Left lung (tissue), 10 donors: ENCODE measurements around the gene TCTA. TPM values are rescaled to one million over a fixed set of nuclear protein-coding genes. Genes with fewer than 3 reads are reported as not detected.

Source experiments
- ATAC-seq: fragments of 200-7000 bp; cut with Tn5 transposase; one replicate; pipeline ENCODE4 v1.9.1; 2020; ENCODE audit warnings: moderate library complexity
- DNase-seq, 4 donors: peaks; one replicate each; pipeline ENCODE4 v3.0.0-alpha.2; 2013 to 2020
- H3K27ac ChIP-seq, 2 donors: fragments of 200-600 bp; sonication (generic) in 1 of 2; one replicate each; pipeline versions ENCODE4 v1.5.0 to v1.8.0; 2020 to 2021
- H3K27me3 ChIP-seq, 2 donors: fragments of 200-600 bp; sonication (generic) in 1 of 2; one replicate each; pipeline versions ENCODE4 v1.5.0 to v1.8.0; 2020 to 2021
- H3K36me3 ChIP-seq, 2 donors: fragments of 200-600 bp; sonication (generic) in 1 of 2; one replicate each; pipeline versions ENCODE4 v1.5.0 to v1.8.0; 2020 to 2021
- H3K4me1 ChIP-seq, 2 donors: fragments of 200-600 bp; one replicate each; pipeline ENCODE4 v1.8.0; 2021
- H3K4me3 ChIP-seq, 2 donors: fragments of 200-600 bp; sonication (generic) in 1 of 2; one replicate each; pipeline versions ENCODE4 v1.5.0 to v1.8.0; 2020 to 2021; ENCODE audit warnings: mild to moderate bottlenecking in 1 of 2
- H3K9me3 ChIP-seq, 2 donors: fragments of 200-600 bp; sonication (generic) in 1 of 2; one replicate each; pipeline versions ENCODE4 v1.5.0 to v1.8.0; 2020 to 2021
- intact Hi-C, 2 donors: fragments of 100-400 bp; cut with DNase I; formaldehyde crosslinking; loops; one replicate each; pipeline versions ENCODE4 v1.11.2 to v1.14.2; 2022
- polyA plus RNA-seq, 6 donors: library from polyadenylated mRNA; unstranded; fragments of 120-200 nt; gene quantifications; one replicate each; pipeline ENCODE4 v1.2.1, GENCODE V29; 2013; ENCODE audit not compliant: insufficient read length in 6 of 6
- total RNA-seq, 2 donors: library from RNA; stranded (reverse); fragmentation: NEBNext Ultra II Directional; extraction: Animal tissue kit (Norgen Biotek cat#: 25700); gene quantifications; one replicate each; pipeline ENCODE4 v1.2.1, GENCODE V29; 2021
- TF ChIP-seq, protein P1 (sequence below), 2 donors: fragments of 200-600 bp; sonication (generic) in 1 of 2; IDR thresholded peaks; one replicate each; pipeline versions ENCODE4 v1.5.0 to v1.8.0; 2021; ENCODE audit warnings: antibody characterized with exemption in 2 of 2
- donor health status: DM: no; HTN: yes; CAD: no.
- donor health status: DM: no; HTN: no; CAD: no.

Gene TCTA
- total and polyA plus RNA-seq, 8 donors = 17.7 to 41.5 (median 20.5) TPM

DNA sequence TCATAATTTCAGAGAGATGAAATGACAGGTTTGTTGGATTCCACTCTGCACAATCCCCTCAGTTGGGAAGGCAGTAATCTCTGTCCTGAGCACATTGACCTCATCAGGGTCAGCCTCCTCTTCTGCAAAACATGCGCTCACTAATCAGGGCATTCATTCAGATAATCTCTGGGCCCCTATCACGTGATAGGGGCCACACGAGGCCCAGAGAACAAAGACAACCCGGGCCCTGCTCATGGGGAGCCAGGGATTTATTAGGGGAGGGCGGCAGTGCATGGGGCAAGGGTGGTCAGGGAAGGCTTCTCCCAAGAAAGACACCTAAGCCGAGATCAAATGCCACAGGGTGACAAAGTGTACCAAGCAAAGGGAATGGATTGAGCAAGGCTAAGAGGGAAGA, 1.1 kb downstream of the TCTA start:
- no peak for DNase-seq
- H3K9me3 ChIP-seq = no peaks in the 10 kb centered on the region
- H3K4me3 ChIP-seq = peak overlapping the region in 1 of 2 donors; percentile 63
- peaks cover 38 to 72% of the 10 kb centered on the region in 2 donors for H3K4me1 ChIP-seq
- TF ChIP-seq, protein P1, sequence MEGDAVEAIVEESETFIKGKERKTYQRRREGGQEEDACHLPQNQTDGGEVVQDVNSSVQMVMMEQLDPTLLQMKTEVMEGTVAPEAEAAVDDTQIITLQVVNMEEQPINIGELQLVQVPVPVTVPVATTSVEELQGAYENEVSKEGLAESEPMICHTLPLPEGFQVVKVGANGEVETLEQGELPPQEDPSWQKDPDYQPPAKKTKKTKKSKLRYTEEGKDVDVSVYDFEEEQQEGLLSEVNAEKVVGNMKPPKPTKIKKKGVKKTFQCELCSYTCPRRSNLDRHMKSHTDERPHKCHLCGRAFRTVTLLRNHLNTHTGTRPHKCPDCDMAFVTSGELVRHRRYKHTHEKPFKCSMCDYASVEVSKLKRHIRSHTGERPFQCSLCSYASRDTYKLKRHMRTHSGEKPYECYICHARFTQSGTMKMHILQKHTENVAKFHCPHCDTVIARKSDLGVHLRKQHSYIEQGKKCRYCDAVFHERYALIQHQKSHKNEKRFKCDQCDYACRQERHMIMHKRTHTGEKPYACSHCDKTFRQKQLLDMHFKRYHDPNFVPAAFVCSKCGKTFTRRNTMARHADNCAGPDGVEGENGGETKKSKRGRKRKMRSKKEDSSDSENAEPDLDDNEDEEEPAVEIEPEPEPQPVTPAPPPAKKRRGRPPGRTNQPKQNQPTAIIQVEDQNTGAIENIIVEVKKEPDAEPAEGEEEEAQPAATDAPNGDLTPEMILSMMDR (IDR thresholded peaks at IDR 0.05) = no peak
- H3K36me3 ChIP-seq = peaks cover 0 to 39% of the 10 kb centered on the region in 2 donors
- no peaks in the 10 kb centered on the region for H3K27me3 ChIP-seq
- H3K27ac ChIP-seq = peak overlapping the region in 1 of 2 donors; percentile 99
- ATAC-seq = no peak
- intact Hi-C loops = no loop called here

DNA sequence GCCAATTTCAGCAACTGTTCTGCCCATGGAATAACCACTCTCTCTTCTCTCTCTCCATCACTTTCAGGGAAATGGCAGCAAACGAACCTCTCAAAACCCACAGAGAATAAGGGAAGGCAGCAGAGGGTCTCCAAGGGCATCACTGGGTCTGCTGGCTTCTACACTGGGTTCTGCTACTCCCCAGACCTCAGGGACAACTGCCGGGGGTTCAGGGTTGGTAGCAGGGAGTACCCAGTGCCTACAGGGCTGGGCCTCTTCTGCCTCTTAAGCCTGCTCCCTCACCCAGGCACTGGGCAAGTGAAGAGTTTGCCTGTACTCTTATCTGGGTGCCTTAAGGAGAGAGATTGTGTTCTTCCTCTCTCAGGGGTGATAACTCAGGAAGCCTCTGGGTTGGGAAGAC, 2.5 kb downstream of the TCTA start:
- Histone ChIP-seq H3K4me3 (no peak overlapping the region), H3K36me3 (peaks cover 0 to 39% of the 10 kb centered on the region in 2 donors), H3K4me1 (peaks cover 28 to 58% of the 10 kb centered on the region in 2 donors), H3K9me3 (no peaks in the 10 kb centered on the region), H3K27ac (peak overlapping the region in 1 of 2 donors; percentile 85), H3K27me3 (no peaks in the 10 kb centered on the region)
- intact Hi-C loops = no loop called here
- TF ChIP-seq, protein P1 (IDR thresholded peaks at IDR 0.05) = no peak
- DNase-seq = no peak
- no peak for ATAC-seq

- Histone ChIP-seq H3K9me3 (no peaks in the 10 kb centered on the region), H3K27ac (peak overlapping the region; percentile 28 to 85), H3K4me3 (no peak overlapping the region), H3K27me3 (no peaks in the 10 kb centered on the region), H3K4me1 (peaks cover 21 to 55% of the 10 kb centered on the region in 2 donors), H3K36me3 (peaks cover 0 to 39% of the 10 kb centered on the region in 2 donors)
- TF ChIP-seq, protein P1 (IDR thresholded peaks at IDR 0.05) = no peak
- no peak for ATAC-seq
- DNase-seq = peak in 1 of 4 donors; percentile 17
- intact Hi-C loops = no loop called here
Observed at GRCh38 chr3:49415931-49416601, 3.8 kb downstream of the TCTA start.

DNA sequence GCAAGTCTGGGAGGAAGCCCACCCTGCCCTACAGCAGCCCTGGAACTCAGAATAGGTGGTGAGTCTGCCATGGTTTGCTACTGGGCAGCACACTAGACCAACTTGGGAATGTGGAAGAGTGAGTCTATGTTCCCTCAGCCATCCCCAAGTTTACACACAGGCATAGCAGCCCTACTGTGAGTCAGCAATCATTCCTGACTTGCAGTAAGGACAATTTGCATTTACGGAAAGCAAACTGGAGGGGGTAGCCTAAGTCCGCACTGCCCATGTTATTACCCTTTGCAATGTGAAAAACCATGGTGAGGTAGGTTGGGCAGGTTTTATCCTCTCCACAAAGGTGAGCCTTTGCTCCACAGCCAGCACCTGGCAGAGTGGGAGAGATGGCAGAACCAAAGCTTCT, 4.6 kb downstream of the TCTA start:
- Histone ChIP-seq H3K4me3 (no peak overlapping the region), H3K36me3 (peaks cover 0 to 39% of the 10 kb centered on the region in 2 donors), H3K27me3 (no peaks in the 10 kb centered on the region), H3K27ac (peak overlapping the region in 1 of 2 donors; percentile 85), H3K4me1 (peaks cover 21 to 60% of the 10 kb centered on the region in 2 donors), H3K9me3 (no peaks in the 10 kb centered on the region)
- intact Hi-C loops = no loop called here
- TF ChIP-seq, protein P1 (IDR thresholded peaks at IDR 0.05) = no peak
- ATAC-seq (no peak), DNase-seq (peak in 1 of 4 donors; percentile 1)

- ATAC-seq (no peak), DNase-seq (no peak)
- Histone ChIP-seq H3K4me1 (peaks cover 21 to 67% of the 10 kb centered on the region in 2 donors), H3K9me3 (no peaks in the 10 kb centered on the region), H3K36me3 (peaks cover 0 to 39% of the 10 kb centered on the region in 2 donors), H3K27me3 (no peaks in the 10 kb centered on the region), H3K4me3 (no peak overlapping the region), H3K27ac (peak overlapping the region in 1 of 2 donors; percentile 85)
- TF ChIP-seq, protein P1 (IDR thresholded peaks at IDR 0.05) = no peak
- intact Hi-C loops = no loop called here
Observed at GRCh38 chr3:49417516-49418120, 5.4 kb downstream of the TCTA start.
